ENCODE results near the gene COL9A3. TPM values are rescaled to one million over a fixed set of nuclear protein-coding genes. Genes with fewer than 3 reads are reported as not detected.
A peak's percentile ranks its signal among the peaks of the same experiment; 100 is the strongest.

COL9A3 gene
- total and polyA plus RNA-seq, 2 experiments from 2014 or later: 23.9 to 68.1 TPM

DNA sequence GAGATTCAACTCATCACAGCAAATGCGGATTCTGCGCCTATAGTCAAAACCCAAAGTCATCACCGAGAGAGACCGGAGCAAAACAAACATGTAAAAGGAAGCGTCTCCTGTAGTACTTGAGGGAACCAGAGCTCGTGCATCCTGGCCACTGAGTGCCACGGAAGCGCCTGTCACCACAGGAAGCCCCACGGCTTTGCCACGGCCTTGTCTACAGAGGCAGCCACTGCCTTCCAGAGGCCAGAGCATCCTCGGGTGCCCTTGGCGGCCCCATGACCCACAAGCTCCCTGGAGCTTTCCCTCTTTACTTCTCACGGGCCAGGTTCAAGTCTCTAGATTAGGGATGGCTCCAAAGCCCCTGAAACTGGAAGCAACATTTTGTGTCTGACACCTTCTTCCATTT lies 37.3 kb downstream of the COL9A3 start:
- Histone ChIP-seq H4K20me1 (ENCODE audit: insufficient read depth, poor library complexity, severe bottlenecking) (peaks cover 2% of the 10 kb centered on the region), H3K27ac (no peak overlapping the region), H3K4me1 (ENCODE audit: insufficient read depth) (peaks cover 2% of the 10 kb centered on the region), H3K27me3 (no peaks in the 10 kb centered on the region), H3K9me2 (replicated peaks; ENCODE audit: insufficient read depth) (no peaks in the 10 kb centered on the region), H3K4me2 (no peak overlapping the region), H3K4me3 (no peak overlapping the region), H2AFZ (no peak overlapping the region), H3K36me3 (replicated peaks; ENCODE audit: insufficient read depth, low read depth) (no peaks in the 10 kb centered on the region), H3K79me2 (peaks cover 12% of the 10 kb centered on the region), H3K9me3 (ENCODE audit: low read depth) (no peaks in the 10 kb centered on the region)
- TF ChIP-seq EZH2phosphoT487 (IDR thresholded peaks at IDR 0.05; ENCODE audit: low read depth, severe bottlenecking, unreplicated experiment): no peak
- TF ChIP-seq, protein P1, sequence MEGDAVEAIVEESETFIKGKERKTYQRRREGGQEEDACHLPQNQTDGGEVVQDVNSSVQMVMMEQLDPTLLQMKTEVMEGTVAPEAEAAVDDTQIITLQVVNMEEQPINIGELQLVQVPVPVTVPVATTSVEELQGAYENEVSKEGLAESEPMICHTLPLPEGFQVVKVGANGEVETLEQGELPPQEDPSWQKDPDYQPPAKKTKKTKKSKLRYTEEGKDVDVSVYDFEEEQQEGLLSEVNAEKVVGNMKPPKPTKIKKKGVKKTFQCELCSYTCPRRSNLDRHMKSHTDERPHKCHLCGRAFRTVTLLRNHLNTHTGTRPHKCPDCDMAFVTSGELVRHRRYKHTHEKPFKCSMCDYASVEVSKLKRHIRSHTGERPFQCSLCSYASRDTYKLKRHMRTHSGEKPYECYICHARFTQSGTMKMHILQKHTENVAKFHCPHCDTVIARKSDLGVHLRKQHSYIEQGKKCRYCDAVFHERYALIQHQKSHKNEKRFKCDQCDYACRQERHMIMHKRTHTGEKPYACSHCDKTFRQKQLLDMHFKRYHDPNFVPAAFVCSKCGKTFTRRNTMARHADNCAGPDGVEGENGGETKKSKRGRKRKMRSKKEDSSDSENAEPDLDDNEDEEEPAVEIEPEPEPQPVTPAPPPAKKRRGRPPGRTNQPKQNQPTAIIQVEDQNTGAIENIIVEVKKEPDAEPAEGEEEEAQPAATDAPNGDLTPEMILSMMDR (IDR thresholded peaks at IDR 0.05; ENCODE audit: poor library complexity): no peak
- TF ChIP-seq EZH2 (IDR thresholded peaks at IDR 0.05; ENCODE audit: borderline replicate concordance): no peak
- WGBS (ENCODE audit: low lambda C conversion rate, missing lambda C conversion rate): 96% methylated on average over 13 of the region's 13 CpGs
- DNase-seq (ENCODE audit: low spot score): no peak

DNA sequence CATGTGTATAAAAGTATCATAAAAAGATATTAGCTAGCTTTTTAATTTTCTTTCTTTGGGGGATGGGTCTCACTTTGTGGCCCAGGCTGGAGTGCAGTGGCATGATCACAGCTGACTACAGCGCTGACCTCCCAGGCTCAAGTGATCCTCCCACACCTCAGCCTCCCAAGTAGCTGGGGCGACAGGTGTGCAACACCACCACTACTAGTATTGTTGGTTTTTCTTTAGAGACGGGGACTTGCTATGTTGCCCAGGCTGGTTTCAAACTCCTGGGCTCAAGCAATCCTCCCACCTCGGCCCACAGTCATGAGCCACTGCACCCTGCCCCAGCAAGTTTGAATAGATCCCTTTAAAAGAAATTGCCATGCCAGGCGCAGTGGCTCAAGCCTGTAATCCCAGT lies 38.3 kb downstream of the COL9A3 start:
- Histone ChIP-seq H3K79me2 (peaks cover 21% of the 10 kb centered on the region), H4K20me1 (ENCODE audit: insufficient read depth, poor library complexity, severe bottlenecking) (peaks cover 3% of the 10 kb centered on the region), H3K27me3 (peaks cover 3% of the 10 kb centered on the region), H3K4me3 (no peak overlapping the region), H2AFZ (no peak overlapping the region), H3K9me2 (replicated peaks; ENCODE audit: insufficient read depth) (no peaks in the 10 kb centered on the region), H3K4me1 (ENCODE audit: insufficient read depth) (peaks cover 10% of the 10 kb centered on the region), H3K27ac (no peak overlapping the region), H3K36me3 (replicated peaks; ENCODE audit: insufficient read depth, low read depth) (no peaks in the 10 kb centered on the region), H3K9me3 (ENCODE audit: low read depth) (no peaks in the 10 kb centered on the region), H3K4me2 (no peak overlapping the region)
- no peak for TF ChIP-seq EZH2phosphoT487 (IDR thresholded peaks at IDR 0.05; ENCODE audit: low read depth, severe bottlenecking, unreplicated experiment)
- TF ChIP-seq, protein P1 (IDR thresholded peaks at IDR 0.05; ENCODE audit: poor library complexity): no peak
- TF ChIP-seq EZH2 (IDR thresholded peaks at IDR 0.05; ENCODE audit: borderline replicate concordance): no peak
- no peak for DNase-seq (ENCODE audit: low spot score)
- whole genome bisulfite sequencing (ENCODE audit: low lambda C conversion rate, missing lambda C conversion rate): 95% methylated on average over 5 of the region's 5 CpGs

DNA sequence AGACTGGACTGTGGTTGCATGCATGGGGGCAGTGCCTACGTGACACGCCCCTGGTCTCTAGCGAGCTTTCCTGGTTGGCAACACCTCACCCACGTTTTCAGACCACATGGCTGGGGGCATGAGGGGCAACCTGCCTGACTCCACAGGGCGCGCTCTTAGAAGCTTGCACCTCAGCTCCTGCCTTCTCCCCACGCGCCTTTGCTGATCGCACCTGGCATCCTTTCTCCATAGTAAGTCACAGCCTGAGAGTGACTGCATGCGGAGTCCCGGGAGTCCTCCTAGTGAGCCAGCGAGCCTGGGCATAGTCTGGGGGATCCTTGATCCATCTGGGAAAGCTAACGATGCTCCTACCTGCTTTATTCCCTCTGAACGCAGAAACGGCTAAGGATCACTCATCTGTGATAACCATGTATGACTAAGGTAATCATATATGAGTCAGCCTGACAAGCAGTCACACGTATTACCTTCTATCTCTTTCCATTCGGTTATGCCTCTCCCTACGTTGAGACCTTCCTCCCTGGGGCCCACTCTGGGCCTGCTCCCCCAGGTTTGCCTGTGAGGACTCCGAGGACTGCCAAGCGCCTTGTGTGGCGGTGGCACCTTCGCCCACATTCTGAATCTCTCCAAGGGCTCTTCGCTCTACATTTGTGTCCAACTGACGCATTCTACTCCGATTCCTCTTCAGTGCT lies 40.2 kb downstream of the COL9A3 start:
- 92% methylated on average over 25 of the region's 25 CpGs for WGBS (ENCODE audit: low lambda C conversion rate, missing lambda C conversion rate)
- peak overlapping the region; percentile 37 for H3K27ac ChIP-seq

More for the DNA sequence above, 40.2 kb downstream of the COL9A3 start:
- DNase-seq (ENCODE audit: low spot score): no peak
- Histone ChIP-seq H3K4me3 (no peak overlapping the region), H3K4me1 (ENCODE audit: insufficient read depth) (peaks cover 17% of the 10 kb centered on the region), H3K9me2 (replicated peaks; ENCODE audit: insufficient read depth) (no peaks in the 10 kb centered on the region), H3K9me3 (ENCODE audit: low read depth) (no peaks in the 10 kb centered on the region), H3K4me2 (no peak overlapping the region), H3K79me2 (peaks cover 25% of the 10 kb centered on the region), H3K27me3 (peaks cover 7% of the 10 kb centered on the region), H2AFZ (no peak overlapping the region), H4K20me1 (ENCODE audit: insufficient read depth, poor library complexity, severe bottlenecking) (peaks cover 3% of the 10 kb centered on the region), H3K36me3 (replicated peaks; ENCODE audit: insufficient read depth, low read depth) (no peaks in the 10 kb centered on the region)
- TF ChIP-seq EZH2 (IDR thresholded peaks at IDR 0.05; ENCODE audit: borderline replicate concordance) (no peak), EZH2phosphoT487 (IDR thresholded peaks at IDR 0.05; ENCODE audit: low read depth, severe bottlenecking, unreplicated experiment) (no peak)
- TF ChIP-seq, protein P1 (IDR thresholded peaks at IDR 0.05; ENCODE audit: poor library complexity): no peak

Data from hepatocyte (in vitro differentiated cells).